ENCODE data around the gene CAPN12.

DNA sequence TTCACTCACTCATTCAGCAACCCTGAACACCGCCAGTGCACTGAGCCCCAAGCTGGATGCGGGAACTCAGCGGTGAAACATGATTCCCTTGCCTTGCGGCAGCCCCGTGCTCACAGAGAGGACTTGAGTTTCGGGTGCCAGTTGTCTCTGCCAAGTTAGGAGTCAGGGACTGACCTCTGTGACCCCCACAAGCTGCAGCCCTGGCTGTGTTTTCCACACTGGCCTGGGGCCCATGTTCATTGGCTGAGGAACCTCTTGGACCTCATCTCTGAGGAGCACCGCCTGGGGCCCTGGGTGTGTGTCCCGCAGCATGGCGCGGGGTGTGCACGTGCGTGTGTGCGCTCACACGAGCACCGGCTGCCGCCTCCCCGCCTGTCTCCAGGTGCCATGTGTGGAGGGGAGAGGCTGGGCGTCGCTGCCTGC is 31.0 kb downstream of the CAPN12 start:
- TF ChIP-seq, protein P1, sequence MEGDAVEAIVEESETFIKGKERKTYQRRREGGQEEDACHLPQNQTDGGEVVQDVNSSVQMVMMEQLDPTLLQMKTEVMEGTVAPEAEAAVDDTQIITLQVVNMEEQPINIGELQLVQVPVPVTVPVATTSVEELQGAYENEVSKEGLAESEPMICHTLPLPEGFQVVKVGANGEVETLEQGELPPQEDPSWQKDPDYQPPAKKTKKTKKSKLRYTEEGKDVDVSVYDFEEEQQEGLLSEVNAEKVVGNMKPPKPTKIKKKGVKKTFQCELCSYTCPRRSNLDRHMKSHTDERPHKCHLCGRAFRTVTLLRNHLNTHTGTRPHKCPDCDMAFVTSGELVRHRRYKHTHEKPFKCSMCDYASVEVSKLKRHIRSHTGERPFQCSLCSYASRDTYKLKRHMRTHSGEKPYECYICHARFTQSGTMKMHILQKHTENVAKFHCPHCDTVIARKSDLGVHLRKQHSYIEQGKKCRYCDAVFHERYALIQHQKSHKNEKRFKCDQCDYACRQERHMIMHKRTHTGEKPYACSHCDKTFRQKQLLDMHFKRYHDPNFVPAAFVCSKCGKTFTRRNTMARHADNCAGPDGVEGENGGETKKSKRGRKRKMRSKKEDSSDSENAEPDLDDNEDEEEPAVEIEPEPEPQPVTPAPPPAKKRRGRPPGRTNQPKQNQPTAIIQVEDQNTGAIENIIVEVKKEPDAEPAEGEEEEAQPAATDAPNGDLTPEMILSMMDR (optimal IDR thresholded peaks at IDR 0.05 in 1 of 3, IDR thresholded peaks at IDR 0.05 in 1 of 3, conservative IDR thresholded peaks at IDR 0.05 in 1 of 3; ENCODE audit: extremely low read depth in 1 of 3, insufficient read depth in 2 of 3, low read length in 3 of 3): no peak
- TF ChIP-seq EZH2 (IDR thresholded peaks at IDR 0.05; ENCODE audit: low read length): no peak
